Subcutaneous adipose tissue (tissue), 4 donors: ENCODE data around the gene NDUFA3. TPM values are rescaled to one million over a fixed set of nuclear protein-coding genes. Genes with fewer than 3 reads are reported as not detected.

Experiments used
- total RNA-seq, 4 donors: library from RNA; depleted of rRNA; stranded (reverse); fragments of >200 nt; gene quantifications; one replicate each; pipeline ENCODE4 v1.1.0, GENCODE V29; 2016
- TF ChIP-seq, protein P1 (sequence below): fragments of 450-650 bp; IDR thresholded peaks from one replicate; pipeline ENCODE4 v1.5.1; 2016; ENCODE audit warnings: low read depth, mild to moderate bottlenecking, control low read depth, antibody characterized with exemption, moderate library complexity

NDUFA3 gene
- total RNA-seq, 4 donors from 2014 or later: 9.5 to 89.8 (median 21.8) TPM

DNA sequence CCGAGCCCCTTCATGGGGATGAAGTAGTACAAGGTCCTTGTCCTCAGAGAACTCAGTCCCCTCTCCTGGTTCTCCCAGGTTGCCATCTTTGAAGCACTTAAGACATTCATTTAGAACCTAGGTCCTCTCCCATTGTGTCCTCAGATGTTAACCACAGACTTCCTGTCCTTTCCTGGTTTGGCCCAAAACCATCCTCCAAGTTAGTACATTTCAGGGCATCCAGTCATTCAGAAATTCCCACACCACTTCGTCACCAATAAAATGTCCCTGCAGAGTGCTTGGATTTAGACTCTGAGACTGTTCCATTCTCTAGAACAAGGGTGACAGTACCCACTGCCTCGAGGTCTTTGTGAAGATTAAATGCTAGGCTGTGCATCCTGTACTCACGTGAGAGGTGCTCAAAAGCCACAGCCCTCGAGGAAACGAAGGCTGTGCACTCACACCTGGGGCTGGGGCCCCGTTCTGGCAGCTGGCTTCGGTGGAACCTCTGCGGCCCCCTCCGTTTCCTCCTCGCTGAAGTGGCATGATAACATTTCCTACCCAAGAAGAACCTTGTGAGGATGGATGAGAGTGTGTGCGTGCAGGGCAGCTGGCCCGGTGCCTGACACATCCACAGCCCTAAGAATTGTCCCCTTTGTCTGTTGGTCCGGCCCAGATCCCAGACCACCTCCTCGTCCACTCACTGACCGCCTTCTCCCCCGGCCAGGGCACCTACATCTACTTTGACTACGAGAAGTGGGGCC lies 52.1 kb downstream of the NDUFA3 start:
- TF ChIP-seq, protein P1, sequence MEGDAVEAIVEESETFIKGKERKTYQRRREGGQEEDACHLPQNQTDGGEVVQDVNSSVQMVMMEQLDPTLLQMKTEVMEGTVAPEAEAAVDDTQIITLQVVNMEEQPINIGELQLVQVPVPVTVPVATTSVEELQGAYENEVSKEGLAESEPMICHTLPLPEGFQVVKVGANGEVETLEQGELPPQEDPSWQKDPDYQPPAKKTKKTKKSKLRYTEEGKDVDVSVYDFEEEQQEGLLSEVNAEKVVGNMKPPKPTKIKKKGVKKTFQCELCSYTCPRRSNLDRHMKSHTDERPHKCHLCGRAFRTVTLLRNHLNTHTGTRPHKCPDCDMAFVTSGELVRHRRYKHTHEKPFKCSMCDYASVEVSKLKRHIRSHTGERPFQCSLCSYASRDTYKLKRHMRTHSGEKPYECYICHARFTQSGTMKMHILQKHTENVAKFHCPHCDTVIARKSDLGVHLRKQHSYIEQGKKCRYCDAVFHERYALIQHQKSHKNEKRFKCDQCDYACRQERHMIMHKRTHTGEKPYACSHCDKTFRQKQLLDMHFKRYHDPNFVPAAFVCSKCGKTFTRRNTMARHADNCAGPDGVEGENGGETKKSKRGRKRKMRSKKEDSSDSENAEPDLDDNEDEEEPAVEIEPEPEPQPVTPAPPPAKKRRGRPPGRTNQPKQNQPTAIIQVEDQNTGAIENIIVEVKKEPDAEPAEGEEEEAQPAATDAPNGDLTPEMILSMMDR: no peak

GRCh38 chr19:54155694-54156093 lies 53.0 kb downstream of the NDUFA3 start:
- TF ChIP-seq, protein P1: no peak

GRCh38 chr19:54156490-54156889 lies 53.8 kb downstream of the NDUFA3 start:
- TF ChIP-seq, protein P1: no peak

DNA sequence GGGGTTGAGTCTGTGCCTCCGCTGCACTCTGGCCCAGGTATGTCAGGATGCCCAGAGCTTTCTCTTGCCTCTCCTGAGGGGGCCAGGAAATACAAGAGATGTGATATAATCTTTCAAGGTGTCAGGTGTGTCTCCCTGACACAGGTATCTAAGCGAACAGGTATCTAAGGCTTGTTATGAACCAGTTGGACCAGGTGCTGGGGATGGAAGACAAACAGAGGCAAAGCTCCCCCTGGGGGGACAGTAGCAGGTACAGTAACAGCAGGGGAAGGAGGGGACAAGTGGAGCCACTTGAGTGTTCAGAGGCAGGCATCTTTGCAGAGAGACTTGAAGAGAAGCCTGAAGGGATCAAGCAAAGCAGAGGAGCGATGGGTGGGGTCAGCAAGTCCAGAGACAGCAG lies 54.3 kb downstream of the NDUFA3 start:
- TF ChIP-seq, protein P1: no peak

Other genes starting within 250 kb of the NDUFA3 start
- 10 to 100 TPM; 29.9 to 37.9 (median 34.7) TPM for gene MYADM, start 235.0 kb upstream of the NDUFA3 start, total RNA-seq
- gene PRKCG, start 220.7 kb upstream of the NDUFA3 start, total RNA-seq: not detected
- not detected for gene CACNG7, start 193.6 kb upstream of the NDUFA3 start, total RNA-seq
- under 1 TPM in 1 of 4 donors, not detected in 3; under 0.01 TPM for gene CACNG8, start 139.9 kb upstream of the NDUFA3 start, total RNA-seq
- not detected for gene CACNG6, start 111.2 kb upstream of the NDUFA3 start, total RNA-seq
- gene VSTM1, start 39.0 kb upstream of the NDUFA3 start, total RNA-seq: not detected
- not detected for gene TARM1, start 21.5 kb upstream of the NDUFA3 start, total RNA-seq
- gene OSCAR, start 2.1 kb upstream of the NDUFA3 start, total RNA-seq: 10 to 100 TPM in 1 of 4 donors, 1 to 10 TPM in 2, under 1 TPM in 1; 0.75 to 21.9 (median 2.4) TPM
- gene TFPT, start 12.8 kb downstream of the NDUFA3 start, total RNA-seq: 10 to 100 TPM in 3 of 4 donors, 1 to 10 TPM in 1; 5.7 to 23.6 (median 16.6) TPM
- gene PRPF31, start 12.9 kb downstream of the NDUFA3 start, total RNA-seq: 10 to 100 TPM; 26.6 to 43.6 (median 36.9) TPM
- gene CNOT3, start 34.9 kb downstream of the NDUFA3 start, total RNA-seq: 10 to 100 TPM; 16.8 to 39.4 (median 23.3) TPM
- gene LENG1, start 56.9 kb downstream of the NDUFA3 start, total RNA-seq: 10 to 100 TPM in 1 of 4 donors, 1 to 10 TPM in 3; 2.9 to 12.8 (median 5.2) TPM
- 1 to 10 TPM in 2 of 4 donors, under 1 TPM in 1, not detected in 1; 0.17 to 2.4 (median 1.1) TPM for gene TMC4, start 70.3 kb downstream of the NDUFA3 start, total RNA-seq
- 10 to 100 TPM in 3 of 4 donors, 1 to 10 TPM in 1; 8.8 to 36.7 (median 21.2) TPM for gene MBOAT7, start 86.7 kb downstream of the NDUFA3 start, total RNA-seq
- 10 to 100 TPM; 13.5 to 49.7 (median 42.4) TPM for gene TSEN34, start 88.5 kb downstream of the NDUFA3 start, total RNA-seq
- 1,000 to 10,000 TPM; 1,278 to 2,474 (median 1,889) TPM for gene RPS9, start 98.0 kb downstream of the NDUFA3 start, total RNA-seq
- gene LILRB3, start 120.2 kb downstream of the NDUFA3 start, total RNA-seq: 100 to 1,000 TPM in 1 of 4 donors, 10 to 100 TPM in 3; 16.0 to 156 (median 43.1) TPM
- 10 to 100 TPM in 1 of 4 donors, 1 to 10 TPM in 3; 2.8 to 18.7 (median 9.1) TPM for gene LILRA6, start 139.9 kb downstream of the NDUFA3 start, total RNA-seq
- 10 to 100 TPM; 46.2 to 62.3 (median 54.8) TPM for gene LILRB5, start 154.4 kb downstream of the NDUFA3 start, total RNA-seq
- 10 to 100 TPM in 1 of 4 donors, 1 to 10 TPM in 3; 2.8 to 14.6 (median 7.6) TPM for gene LILRB2, start 178.3 kb downstream of the NDUFA3 start, total RNA-seq
- 10 to 100 TPM in 1 of 4 donors, 1 to 10 TPM in 3; 3.1 to 23.3 (median 3.4) TPM for gene LILRA5, start 210.3 kb downstream of the NDUFA3 start, total RNA-seq
- under 1 TPM in 1 of 4 donors, not detected in 3; 0.17 TPM for gene LILRA4, start 236.3 kb downstream of the NDUFA3 start, total RNA-seq